GM23338 (cell line): ENCODE data around the gene RGS16. TPM values are rescaled to one million over a fixed set of nuclear protein-coding genes. Genes with fewer than 3 reads are reported as not detected.
A peak's percentile ranks its signal among the peaks of the same experiment; 100 is the strongest.

Experiments used
- ATAC-seq: fragments of 200-7000 bp; cut with Tn5 transposase; 3 replicates; pipeline ENCODE4 v1.9.1; 2020
- DNase-seq: peaks from one replicate; pipeline ENCODE4 v3.0.0-alpha.2; 2015; ENCODE audit warnings: low spot score
- H2AFZ ChIP-seq: fragments of 200-600 bp; sonication (generic); 2 replicates; pipeline ENCODE4 v1.8.0; 2016; ENCODE audit warnings: antibody characterized with exemption, mild to moderate bottlenecking, moderate library complexity
- H3F3A ChIP-seq: fragments of 200-600 bp; sonication (generic); replicated peaks from 2 replicates; pipeline ENCODE4 v1.8.0; 2017; ENCODE audit warnings: antibody characterized with exemption, mixed run types, low read depth
- H3K27ac ChIP-seq: fragments of 200-600 bp; sonication (generic); 2 replicates; pipeline ENCODE4 v1.6.1; 2016; ENCODE audit warnings: low read depth
- H3K27me3 ChIP-seq: fragments of 200-600 bp; sonication (generic); 2 replicates; pipeline ENCODE4 v1.8.0; 2016; ENCODE audit warnings: mild to moderate bottlenecking, mixed run types, moderate library complexity; ENCODE audit not compliant: insufficient read depth
- H3K36me3 ChIP-seq: fragments of 200-600 bp; sonication (generic); 2 replicates; pipeline ENCODE4 v1.8.0; 2016; ENCODE audit warnings: mild to moderate bottlenecking; ENCODE audit not compliant: insufficient read depth
- H3K4me1 ChIP-seq: fragments of 200-600 bp; sonication (generic); 2 replicates; pipeline ENCODE4 v1.8.0; 2016; ENCODE audit warnings: mild to moderate bottlenecking, moderate library complexity; ENCODE audit not compliant: insufficient read depth
- H3K4me2 ChIP-seq: fragments of 200-600 bp; sonication (generic); 2 replicates; pipeline ENCODE4 v1.7.1; 2017; ENCODE audit warnings: mixed run types
- H3K4me3 ChIP-seq: fragments of 200-600 bp; sonication (generic); 2 replicates; pipeline ENCODE4 v1.6.1; 2016; ENCODE audit warnings: mixed run types
- H3K79me2 ChIP-seq: fragments of 200-600 bp; sonication (generic); replicated peaks from 2 replicates; pipeline ENCODE4 v1.8.0; 2017; ENCODE audit warnings: mild to moderate bottlenecking; ENCODE audit not compliant: insufficient read depth
- H3K9me2 ChIP-seq: fragments of 200-600 bp; sonication (generic); 2 replicates; pipeline ENCODE4 v1.8.0; 2017; ENCODE audit not compliant: insufficient read depth
- H4K20me1 ChIP-seq: fragments of 200-600 bp; sonication (generic); replicated peaks from 2 replicates; pipeline ENCODE4 v1.8.0; 2017; ENCODE audit warnings: mild to moderate bottlenecking; ENCODE audit not compliant: insufficient read depth
- H3K27ac Mint-ChIP-seq: 2 replicates; pipeline ENCODE4 v1.8.0; 2020; ENCODE audit warnings: inconsistent platforms, mild to moderate bottlenecking, moderate library complexity, mixed read lengths
- H3K27me3 Mint-ChIP-seq: 3 replicates; pipeline ENCODE4 v1.8.0; 2022; ENCODE audit warnings: low read depth, mild to moderate bottlenecking, moderate library complexity, mixed read lengths, inconsistent platforms; ENCODE audit not compliant: insufficient read depth, poor library complexity
- H3K36me3 Mint-ChIP-seq: 3 replicates; pipeline ENCODE4 v1.8.0; 2021; ENCODE audit warnings: low read depth, mild to moderate bottlenecking, inconsistent platforms, moderate library complexity, mixed read lengths
- H3K4me1 Mint-ChIP-seq: 3 replicates; pipeline ENCODE4 v1.8.0; 2020; ENCODE audit warnings: mild to moderate bottlenecking, inconsistent platforms, mixed read lengths
- H3K4me3 Mint-ChIP-seq: 3 replicates; pipeline ENCODE4 v1.8.0; 2021; ENCODE audit warnings: moderate library complexity, mild to moderate bottlenecking, inconsistent platforms, mixed read lengths
- H3K9me3 Mint-ChIP-seq: 3 replicates; pipeline ENCODE4 v1.8.0; 2020; ENCODE audit warnings: moderate library complexity, mild to moderate bottlenecking, inconsistent platforms, mixed read lengths
- ETS1 ChIP-seq: IDR thresholded peaks from 2 replicates; pipeline ENCODE4 v1.6.1; 2016; ENCODE audit warnings: antibody characterized with exemption
- EZH2 ChIP-seq: fragments of 200-600 bp; sonication (generic); IDR thresholded peaks from one replicate; pipeline ENCODE4 v1.8.0; 2017; ENCODE audit warnings: antibody characterized with exemption, mild to moderate bottlenecking, low read depth; ENCODE audit not compliant: unreplicated experiment
- NANOG ChIP-seq: IDR thresholded peaks from 2 replicates; pipeline ENCODE4 v1.6.1; 2016; ENCODE audit warnings: antibody characterized with exemption, borderline replicate concordance
- POLR2AphosphoS5 ChIP-seq: IDR thresholded peaks from 2 replicates; pipeline ENCODE4 v1.6.1; 2016; ENCODE audit warnings: antibody characterized with exemption, low read depth
- ZNF462 ChIP-seq: fragments of 250-450 bp; sonication (Bioruptor Pico); IDR thresholded peaks from 2 replicates; pipeline ENCODE4 v1.5.0; 2020; ENCODE audit warnings: mild to moderate bottlenecking, moderate library complexity
- polyA plus RNA-seq: library from polyadenylated mRNA; unstranded; fragments of >200 nt; fragmentation: Nextera tagmentation; extraction: Ambion mirVana; gene quantifications from 2 replicates; pipeline ENCODE4 v1.2.1, GENCODE V29; 2016
- total RNA-seq: library from RNA; depleted of rRNA; stranded (reverse); fragments of >200 nt; shearing (Covaris generic); gene quantifications from 2 replicates; pipeline ENCODE4 v1.2.3, GENCODE V29; 2014

Gene RGS16
- total and polyA plus RNA-seq, 2 experiments from 2014 or later, result 15.4 to 31.6 TPM

GRCh38 chr1:182629499-182630096 lies 25.4 kb upstream of the RGS16 start:
- H4K20me1 ChIP-seq, result no peaks in the 10 kb centered on the region
- DNase-seq (no peak), ATAC-seq (no peak)
- H2AFZ ChIP-seq, result no peak overlapping the region
- no peaks in the 10 kb centered on the region for H3K9me2 ChIP-seq
- no peak overlapping the region for H3K4me3 Mint-ChIP-seq
- H3F3A ChIP-seq, result no peaks in the 10 kb centered on the region
- H3K4me1 Mint-ChIP-seq, result peaks cover 54% of the 10 kb centered on the region
- H3K27ac ChIP-seq, result no peak overlapping the region
- H3K27me3 Mint-ChIP-seq, result no peaks in the 10 kb centered on the region
- peak overlapping the region; percentile 43; the same call in 1 of the 2 replicates for H3K4me2 ChIP-seq
- no peaks in the 10 kb centered on the region for H3K27me3 ChIP-seq
- no peak overlapping the region for H3K27ac Mint-ChIP-seq
- no peaks in the 10 kb centered on the region for H3K36me3 Mint-ChIP-seq
- H3K36me3 ChIP-seq, result no peaks in the 10 kb centered on the region
- H3K4me3 ChIP-seq, result no peak overlapping the region
- H3K4me1 ChIP-seq, result peaks cover 46% of the 10 kb centered on the region
- no peaks in the 10 kb centered on the region for H3K9me3 Mint-ChIP-seq
- H3K79me2 ChIP-seq, result no peaks in the 10 kb centered on the region
- TF ChIP-seq ETS1 (no peak), POLR2AphosphoS5 (no peak), ZNF462 (CRISPR knock-in tag) (no peak)

GRCh38 chr1:182629080-182629479 lies 24.9 kb upstream of the RGS16 start:
- Histone ChIP-seq H3K79me2 (no peaks in the 10 kb centered on the region), H2AFZ (no peak overlapping the region), H3F3A (no peaks in the 10 kb centered on the region), H3K4me3 (no peak overlapping the region), H3K9me2 (no peaks in the 10 kb centered on the region), H3K36me3 (no peaks in the 10 kb centered on the region), H3K4me2 (0 out of 2 replicates have a peak overlapping the region, but pooled peaks have one; percentile 43), H3K4me1 (peaks cover 46% of the 10 kb centered on the region), H4K20me1 (no peaks in the 10 kb centered on the region), H3K27me3 (no peaks in the 10 kb centered on the region), H3K27ac (no peak overlapping the region)
- H3K27me3 Mint-ChIP-seq, result no peaks in the 10 kb centered on the region
- ATAC-seq (no peak), DNase-seq (no peak)
- H3K9me3 Mint-ChIP-seq, result no peaks in the 10 kb centered on the region
- no peaks in the 10 kb centered on the region for H3K36me3 Mint-ChIP-seq
- no peak overlapping the region for H3K4me3 Mint-ChIP-seq
- H3K4me1 Mint-ChIP-seq, result peaks cover 53% of the 10 kb centered on the region
- no peak overlapping the region for H3K27ac Mint-ChIP-seq
- TF ChIP-seq NANOG (no peak), EZH2 (no peak)
